ENCODE results near the gene DROSHA. TPM values are rescaled to one million over a fixed set of nuclear protein-coding genes. Genes with fewer than 3 reads are reported as not detected.

DROSHA gene
- polyA plus RNA-seq, 3 donors: 82.7 to 96.2 (median 96.0) TPM

- DNase-seq (ENCODE audit: low read depth in 3 of 3, low spot score in 2 of 3): no peak
Measured at GRCh38 chr5:31471916-31472315, 60.0 kb downstream of the DROSHA start.

GRCh38 chr5:31471040-31471439 is 60.9 kb downstream of the DROSHA start:
- DNase-seq (ENCODE audit: low read depth in 3 of 3, low spot score in 2 of 3): no peak

GRCh38 chr5:31470608-31471007 is 61.3 kb downstream of the DROSHA start:
- no peak for DNase-seq (ENCODE audit: low read depth in 3 of 3, low spot score in 2 of 3)

GRCh38 chr5:31469886-31470285 is 62.0 kb downstream of the DROSHA start:
- DNase-seq (ENCODE audit: low read depth in 3 of 3, low spot score in 2 of 3): no peak

- DNase-seq (ENCODE audit: low read depth in 3 of 3, low spot score in 2 of 3): no peak
Measured at GRCh38 chr5:31469466-31469865, 62.4 kb downstream of the DROSHA start.

- DNase-seq (ENCODE audit: low read depth in 3 of 3, low spot score in 2 of 3): no peak
Measured at GRCh38 chr5:31465291-31465690, 66.6 kb downstream of the DROSHA start.

- no peak for DNase-seq (ENCODE audit: low read depth in 3 of 3, low spot score in 2 of 3)
Measured at GRCh38 chr5:31464081-31464480, 67.8 kb downstream of the DROSHA start.

- no peak for DNase-seq (ENCODE audit: low read depth in 3 of 3, low spot score in 2 of 3)
Measured at GRCh38 chr5:31463351-31463750, 68.5 kb downstream of the DROSHA start.

- no peak for DNase-seq (ENCODE audit: low read depth in 3 of 3, low spot score in 2 of 3)
Measured at GRCh38 chr5:31459594-31459993, 72.3 kb downstream of the DROSHA start.

GRCh38 chr5:31455172-31455571 is 76.7 kb downstream of the DROSHA start:
- DNase-seq (ENCODE audit: low read depth in 3 of 3, low spot score in 2 of 3): no peak

GRCh38 chr5:31453522-31453921 is 78.4 kb downstream of the DROSHA start:
- no peak for DNase-seq (ENCODE audit: low read depth in 3 of 3, low spot score in 2 of 3)

GRCh38 chr5:31452314-31452713 is 79.6 kb downstream of the DROSHA start:
- DNase-seq (ENCODE audit: low read depth in 3 of 3, low spot score in 2 of 3): no peak

GRCh38 chr5:31449962-31450361 is 81.9 kb downstream of the DROSHA start:
- DNase-seq (ENCODE audit: low read depth in 3 of 3, low spot score in 2 of 3): no peak

GRCh38 chr5:31449174-31449573 is 82.7 kb downstream of the DROSHA start:
- no peak for DNase-seq (ENCODE audit: low read depth in 3 of 3, low spot score in 2 of 3)

- no peak for DNase-seq (ENCODE audit: low read depth in 3 of 3, low spot score in 2 of 3)
Measured at GRCh38 chr5:31445041-31445600, 86.8 kb downstream of the DROSHA start.

- no peak for DNase-seq (ENCODE audit: low read depth in 3 of 3, low spot score in 2 of 3)
Measured at GRCh38 chr5:31443572-31443971, 88.3 kb downstream of the DROSHA start.

- no peak for DNase-seq (ENCODE audit: low read depth in 3 of 3, low spot score in 2 of 3)
Measured at GRCh38 chr5:31442058-31442745, 89.7 kb downstream of the DROSHA start.

GRCh38 chr5:31436851-31437250 is 95.0 kb downstream of the DROSHA start:
- no peak for DNase-seq (ENCODE audit: low read depth in 3 of 3, low spot score in 2 of 3)

- no peak for DNase-seq (ENCODE audit: low read depth in 3 of 3, low spot score in 2 of 3)
Measured at GRCh38 chr5:31435730-31436129, 96.2 kb downstream of the DROSHA start.

GRCh38 chr5:31434898-31435297 is 97.0 kb downstream of the DROSHA start:
- DNase-seq (ENCODE audit: low read depth in 3 of 3, low spot score in 2 of 3): no peak

GRCh38 chr5:31433229-31433628 is 98.7 kb downstream of the DROSHA start:
- no peak for DNase-seq (ENCODE audit: low read depth in 3 of 3, low spot score in 2 of 3)

GRCh38 chr5:31427724-31428309 is 104.1 kb downstream of the DROSHA start:
- DNase-seq (ENCODE audit: low read depth in 3 of 3, low spot score in 2 of 3): no peak
